HG03558 (cell line): Measurements from ENCODE around the gene DHRS7.
"Not testable (repeated sequence)": the region's sequence is repeated elsewhere in the genome, so short reads cannot be mapped to it uniquely, and the experiment has no call there.

Experiments used
- ATAC-seq: cut with Tn5 transposase; IDR thresholded peaks from one replicate; pipeline ENCODE4 v1.9.1; 2021; ENCODE audit warnings: moderate number of reproducible peaks; ENCODE audit not compliant: unreplicated experiment; ENCODE audit errors: extremely low read depth

DHRS7 gene

GRCh38 chr14:60153991-60154390 lies 11.2 kb downstream of the DHRS7 start:
- ATAC-seq = no peak

GRCh38 chr14:60151715-60152114 lies 13.5 kb downstream of the DHRS7 start:
- peak; percentile 74 for ATAC-seq

- no peak for ATAC-seq
Observed at GRCh38 chr14:60134702-60135101, 30.5 kb downstream of the DHRS7 start.

- ATAC-seq = no peak
Observed at GRCh38 chr14:60133487-60133886, 31.7 kb downstream of the DHRS7 start.

GRCh38 chr14:60125918-60126317 lies 39.3 kb downstream of the DHRS7 start:
- ATAC-seq = no peak

- no peak for ATAC-seq
Observed at GRCh38 chr14:60116181-60116580, 49.0 kb downstream of the DHRS7 start.

GRCh38 chr14:60114881-60115280 lies 50.3 kb downstream of the DHRS7 start:
- ATAC-seq = no peak

- ATAC-seq = no peak
Observed at GRCh38 chr14:60111732-60112131, 53.5 kb downstream of the DHRS7 start.

- no peak for ATAC-seq
Observed at GRCh38 chr14:60107477-60107876, 57.7 kb downstream of the DHRS7 start.

- no peak for ATAC-seq
Observed at GRCh38 chr14:60106339-60106738, 58.9 kb downstream of the DHRS7 start.

GRCh38 chr14:60102389-60102788 lies 62.8 kb downstream of the DHRS7 start:
- ATAC-seq = no peak

GRCh38 chr14:60101786-60102185 lies 63.4 kb downstream of the DHRS7 start:
- ATAC-seq = no peak

- not testable (repeated sequence) for ATAC-seq
Observed at GRCh38 chr14:60099855-60100254, 65.3 kb downstream of the DHRS7 start.

GRCh38 chr14:60097974-60098373 lies 67.2 kb downstream of the DHRS7 start:
- ATAC-seq = no peak

- no peak for ATAC-seq
Observed at GRCh38 chr14:60095781-60096450, 69.3 kb downstream of the DHRS7 start.

GRCh38 chr14:60095231-60095630 lies 70.0 kb downstream of the DHRS7 start:
- ATAC-seq = no peak

- no peak for ATAC-seq
Observed at GRCh38 chr14:60094306-60094897, 70.8 kb downstream of the DHRS7 start.
